ENCODE measurements around the gene OCSTAMP.

The OCSTAMP gene

GRCh38 chr20:46562009-46562372 lies 11.5 kb upstream of the OCSTAMP start:
- Histone ChIP-seq H3K79me2 (ENCODE audit: control insufficient read depth, insufficient read depth, low read length) (no peaks in the 10 kb centered on the region), H4K8ac (ENCODE audit: low read depth, low read length) (no peak overlapping the region), H2BK120ac (ENCODE audit: low read depth, low read length) (no peak overlapping the region), H3K4me1 (ENCODE audit: control insufficient read depth, low read depth, low read length) (peaks cover 3% of the 10 kb centered on the region), H4K5ac (ENCODE audit: low read length) (no peak overlapping the region), H3K4me3 (ENCODE audit: low read length) (no peak overlapping the region), H3K4ac (ENCODE audit: low read depth, low read length) (no peak overlapping the region), H2AK5ac (ENCODE audit: low read length) (no peak overlapping the region), H3K23ac (ENCODE audit: low read length) (no peak overlapping the region), H2BK5ac (ENCODE audit: low read length) (no peak overlapping the region), H3K27ac (ENCODE audit: low read depth, low read length) (no peak overlapping the region), H3K4me2 (ENCODE audit: low read length) (no peak overlapping the region), H3K27me3 (ENCODE audit: insufficient read depth, low read length, poor library complexity) (no peaks in the 10 kb centered on the region), H3K9ac (ENCODE audit: low read length) (peak overlapping the region; percentile 36), H3K79me1 (ENCODE audit: low read length) (no peaks in the 10 kb centered on the region), H3K56ac (ENCODE audit: low read length) (peak overlapping the region; percentile 72), H3K18ac (ENCODE audit: low read length) (peak overlapping the region; percentile 9), H2BK15ac (replicated peaks; ENCODE audit: low read depth) (no peak overlapping the region), H3K36me3 (ENCODE audit: control insufficient read depth, insufficient read depth, low read length) (no peaks in the 10 kb centered on the region)
- no peak for DNase-seq
- no CpG with 5 or more reads among the region's 5 CpGs for WGBS (ENCODE audit: extremely low coverage, insufficient coverage, low lambda C conversion rate)

- H3K9ac ChIP-seq (ENCODE audit: low read length) = no peak overlapping the region
- H2BK5ac ChIP-seq (ENCODE audit: low read length) = no peak overlapping the region
- no peak overlapping the region for H3K4me2 ChIP-seq (ENCODE audit: low read length)
- no peak overlapping the region for H3K4ac ChIP-seq (ENCODE audit: low read depth, low read length)
- H2BK15ac ChIP-seq (replicated peaks; ENCODE audit: low read depth) = no peak overlapping the region
- no peak overlapping the region for H2BK120ac ChIP-seq (ENCODE audit: low read depth, low read length)
- H3K79me2 ChIP-seq (ENCODE audit: control insufficient read depth, insufficient read depth, low read length) = no peaks in the 10 kb centered on the region
- H2AK5ac ChIP-seq (ENCODE audit: low read length) = no peak overlapping the region
- no peak overlapping the region for H3K56ac ChIP-seq (ENCODE audit: low read length)
- H3K4me1 ChIP-seq (ENCODE audit: control insufficient read depth, low read depth, low read length) = peaks cover 3% of the 10 kb centered on the region
- no peak overlapping the region for H3K4me3 ChIP-seq (ENCODE audit: low read length)
- DNase-seq = peak; percentile 57
- H4K8ac ChIP-seq (ENCODE audit: low read depth, low read length) = no peak overlapping the region
- H3K27me3 ChIP-seq (ENCODE audit: insufficient read depth, low read length, poor library complexity) = no peaks in the 10 kb centered on the region
- no peak overlapping the region for H3K27ac ChIP-seq (ENCODE audit: low read depth, low read length)
- no peaks in the 10 kb centered on the region for H3K79me1 ChIP-seq (ENCODE audit: low read length)
- no peak overlapping the region for H3K18ac ChIP-seq (ENCODE audit: low read length)
- WGBS (ENCODE audit: extremely low coverage, insufficient coverage, low lambda C conversion rate) = no CpG with 5 or more reads among the region's 7 CpGs
- no peak overlapping the region for H4K5ac ChIP-seq (ENCODE audit: low read length)
- H3K23ac ChIP-seq (ENCODE audit: low read length) = no peak overlapping the region
- no peaks in the 10 kb centered on the region for H3K36me3 ChIP-seq (ENCODE audit: control insufficient read depth, insufficient read depth, low read length)
Observed at GRCh38 chr20:46559685-46560440, 9.4 kb upstream of the OCSTAMP start.

GRCh38 chr20:46559001-46559400 lies 8.5 kb upstream of the OCSTAMP start:
- Histone ChIP-seq H4K5ac (ENCODE audit: low read length) (no peak overlapping the region), H3K79me2 (ENCODE audit: control insufficient read depth, insufficient read depth, low read length) (no peaks in the 10 kb centered on the region), H2AK5ac (ENCODE audit: low read length) (no peak overlapping the region), H2BK5ac (ENCODE audit: low read length) (no peak overlapping the region), H4K8ac (ENCODE audit: low read depth, low read length) (no peak overlapping the region), H3K36me3 (ENCODE audit: control insufficient read depth, insufficient read depth, low read length) (no peaks in the 10 kb centered on the region), H3K27me3 (ENCODE audit: insufficient read depth, low read length, poor library complexity) (no peaks in the 10 kb centered on the region), H3K27ac (ENCODE audit: low read depth, low read length) (no peak overlapping the region), H3K4me1 (ENCODE audit: control insufficient read depth, low read depth, low read length) (peaks cover 3% of the 10 kb centered on the region), H3K23ac (ENCODE audit: low read length) (no peak overlapping the region), H3K4me3 (ENCODE audit: low read length) (no peak overlapping the region), H3K18ac (ENCODE audit: low read length) (no peak overlapping the region), H2BK120ac (ENCODE audit: low read depth, low read length) (no peak overlapping the region), H3K9ac (ENCODE audit: low read length) (no peak overlapping the region), H2BK15ac (replicated peaks; ENCODE audit: low read depth) (no peak overlapping the region), H3K79me1 (ENCODE audit: low read length) (no peaks in the 10 kb centered on the region), H3K4me2 (ENCODE audit: low read length) (no peak overlapping the region), H3K4ac (ENCODE audit: low read depth, low read length) (no peak overlapping the region), H3K56ac (ENCODE audit: low read length) (no peak overlapping the region)
- DNase-seq = no peak
- WGBS (ENCODE audit: extremely low coverage, insufficient coverage, low lambda C conversion rate) = no CpG with 5 or more reads among the region's 3 CpGs

- Histone ChIP-seq H2BK5ac (ENCODE audit: low read length) (no peak overlapping the region), H3K56ac (ENCODE audit: low read length) (no peak overlapping the region), H2AK5ac (ENCODE audit: low read length) (no peak overlapping the region), H3K4me2 (ENCODE audit: low read length) (no peak overlapping the region), H2BK120ac (ENCODE audit: low read depth, low read length) (no peak overlapping the region), H3K4me3 (ENCODE audit: low read length) (no peak overlapping the region), H3K27ac (ENCODE audit: low read depth, low read length) (no peak overlapping the region), H3K4ac (ENCODE audit: low read depth, low read length) (no peak overlapping the region), H3K18ac (ENCODE audit: low read length) (no peak overlapping the region), H4K8ac (ENCODE audit: low read depth, low read length) (no peak overlapping the region), H3K23ac (ENCODE audit: low read length) (no peak overlapping the region), H4K5ac (ENCODE audit: low read length) (no peak overlapping the region), H3K27me3 (ENCODE audit: insufficient read depth, low read length, poor library complexity) (no peaks in the 10 kb centered on the region), H3K36me3 (ENCODE audit: control insufficient read depth, insufficient read depth, low read length) (no peaks in the 10 kb centered on the region), H3K4me1 (ENCODE audit: control insufficient read depth, low read depth, low read length) (peaks cover 3% of the 10 kb centered on the region), H2BK15ac (replicated peaks; ENCODE audit: low read depth) (no peak overlapping the region), H3K9ac (ENCODE audit: low read length) (no peak overlapping the region), H3K79me2 (ENCODE audit: control insufficient read depth, insufficient read depth, low read length) (no peaks in the 10 kb centered on the region), H3K79me1 (ENCODE audit: low read length) (no peaks in the 10 kb centered on the region)
- no CpG with 5 or more reads among the region's 5 CpGs for WGBS (ENCODE audit: extremely low coverage, insufficient coverage, low lambda C conversion rate)
- DNase-seq = peak; percentile 25
Observed at GRCh38 chr20:46558511-46558959, 8.1 kb upstream of the OCSTAMP start.

- H3K23ac ChIP-seq (ENCODE audit: low read length) = no peak overlapping the region
- no peaks in the 10 kb centered on the region for H3K79me1 ChIP-seq (ENCODE audit: low read length)
- no peaks in the 10 kb centered on the region for H3K4me1 ChIP-seq (ENCODE audit: control insufficient read depth, low read depth, low read length)
- H3K79me2 ChIP-seq (ENCODE audit: control insufficient read depth, insufficient read depth, low read length) = no peaks in the 10 kb centered on the region
- no peaks in the 10 kb centered on the region for H3K27me3 ChIP-seq (ENCODE audit: insufficient read depth, low read length, poor library complexity)
- H3K27ac ChIP-seq (ENCODE audit: low read depth, low read length) = no peak overlapping the region
- H3K18ac ChIP-seq (ENCODE audit: low read length) = no peak overlapping the region
- no peak overlapping the region for H3K4me2 ChIP-seq (ENCODE audit: low read length)
- no peak overlapping the region for H2BK120ac ChIP-seq (ENCODE audit: low read depth, low read length)
- WGBS (ENCODE audit: extremely low coverage, insufficient coverage, low lambda C conversion rate) = no CpG with 5 or more reads among the region's 8 CpGs
- H2BK15ac ChIP-seq (replicated peaks; ENCODE audit: low read depth) = no peak overlapping the region
- H3K4ac ChIP-seq (ENCODE audit: low read depth, low read length) = no peak overlapping the region
- no peak overlapping the region for H3K56ac ChIP-seq (ENCODE audit: low read length)
- H3K36me3 ChIP-seq (ENCODE audit: control insufficient read depth, insufficient read depth, low read length) = no peaks in the 10 kb centered on the region
- H2AK5ac ChIP-seq (ENCODE audit: low read length) = no peak overlapping the region
- H3K9ac ChIP-seq (ENCODE audit: low read length) = no peak overlapping the region
- H3K4me3 ChIP-seq (ENCODE audit: low read length) = no peak overlapping the region
- H2BK5ac ChIP-seq (ENCODE audit: low read length) = no peak overlapping the region
- H4K8ac ChIP-seq (ENCODE audit: low read depth, low read length) = no peak overlapping the region
- DNase-seq = no peak
- H4K5ac ChIP-seq (ENCODE audit: low read length) = no peak overlapping the region
Observed at GRCh38 chr20:46557231-46557956, 6.9 kb upstream of the OCSTAMP start.
